DMS53 (cell line): ENCODE measurements around the gene KPNB1.

Experiments
- DNase-seq: peaks from one replicate; lab custom pipeline; 2025; lab: John Stamatoyannopoulos, UW

Gene KPNB1

DNA sequence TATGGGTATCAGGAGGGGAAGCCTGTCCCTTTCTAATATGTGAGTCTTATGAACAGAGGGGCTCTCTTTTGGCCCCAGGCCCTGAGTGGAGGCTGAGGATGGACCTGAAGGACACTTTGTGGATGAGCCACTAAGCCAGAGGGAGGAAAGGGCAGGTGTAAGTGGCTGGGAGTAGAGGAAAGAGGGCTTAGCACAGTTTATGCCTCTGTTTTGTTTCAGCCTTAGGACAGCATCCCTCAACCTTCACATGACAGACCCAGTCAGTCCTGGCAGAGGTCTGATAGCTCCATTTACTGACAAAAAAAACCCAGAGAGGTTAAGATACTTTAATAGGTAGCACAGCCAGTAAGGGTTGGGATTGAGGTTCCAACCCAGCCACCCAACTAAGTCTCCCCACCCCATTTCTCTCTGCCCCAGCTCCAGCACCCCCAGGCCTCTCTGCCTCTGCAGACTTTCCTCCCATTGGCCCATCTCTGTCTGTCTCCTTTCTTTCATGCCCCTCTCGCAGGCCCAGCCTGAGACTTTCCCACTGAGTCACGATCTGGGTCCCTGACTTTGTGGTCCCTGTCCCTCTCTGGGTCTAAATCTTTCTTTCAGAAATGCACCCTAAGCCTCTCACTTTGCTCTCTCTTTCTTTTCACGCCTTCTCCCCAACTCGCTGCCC lies 78.6 kb downstream of the KPNB1 start:
- no peak for DNase-seq

DNA sequence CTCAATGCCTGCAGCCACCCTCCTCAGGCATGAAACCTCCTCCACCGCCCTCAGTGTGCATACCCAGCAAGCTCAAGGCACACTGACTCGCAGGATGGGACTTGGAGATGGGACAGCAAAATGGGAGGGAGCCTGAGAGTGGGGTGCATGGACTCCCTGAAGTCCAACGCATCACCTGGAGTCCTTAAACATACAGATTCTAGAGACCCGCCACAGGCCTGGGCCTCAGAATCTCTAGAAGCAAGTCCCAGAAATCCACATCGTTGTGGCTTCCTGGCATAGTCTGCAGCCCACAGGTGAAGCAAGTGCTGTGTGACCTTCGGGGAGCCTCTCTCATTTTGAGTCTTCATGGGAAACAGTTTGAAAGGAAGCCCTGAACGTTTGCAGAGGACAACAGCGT lies 79.8 kb downstream of the KPNB1 start:
- no peak for DNase-seq

DNA sequence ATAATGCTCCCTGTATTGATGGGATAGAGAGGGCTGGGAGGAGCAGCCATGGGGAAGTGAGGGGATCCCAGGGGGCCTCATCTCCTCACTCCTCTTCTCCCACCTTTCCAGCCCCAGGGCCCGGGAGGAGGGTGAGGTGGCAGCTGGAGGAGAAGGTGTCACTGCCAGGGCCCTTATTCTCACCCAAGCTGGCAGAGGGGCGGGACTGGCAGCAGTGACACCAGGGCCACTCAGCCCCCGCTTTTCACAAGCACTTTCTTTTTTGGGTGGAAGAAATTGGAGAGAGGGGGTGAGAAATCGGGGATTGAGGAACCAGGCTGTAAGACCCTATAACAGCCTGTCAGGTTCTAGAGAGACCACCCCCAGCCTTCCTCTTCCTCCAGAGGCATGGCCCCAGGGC lies 81.0 kb downstream of the KPNB1 start:
- no peak for DNase-seq

DNA sequence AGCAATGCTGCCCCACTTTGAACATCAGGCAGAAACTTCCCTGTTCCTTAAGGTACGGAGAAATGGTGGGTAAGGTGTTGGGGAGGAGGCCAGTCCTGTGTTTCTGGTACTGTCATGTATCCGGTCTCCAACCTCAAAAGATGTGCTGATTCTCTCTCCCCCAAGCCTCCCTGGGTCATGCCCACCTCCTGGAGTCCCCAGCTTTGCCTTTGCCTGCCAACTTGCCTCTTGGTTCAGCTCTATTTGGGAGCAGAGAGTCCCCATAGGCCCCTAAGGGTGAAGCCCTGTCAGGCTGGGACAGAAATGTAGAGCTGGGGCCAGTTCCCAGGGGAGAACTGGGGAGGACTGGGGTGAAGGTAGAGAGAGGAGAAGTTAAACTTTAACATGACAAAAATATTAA lies 81.7 kb downstream of the KPNB1 start:
- DNase-seq, result no peak

DNA sequence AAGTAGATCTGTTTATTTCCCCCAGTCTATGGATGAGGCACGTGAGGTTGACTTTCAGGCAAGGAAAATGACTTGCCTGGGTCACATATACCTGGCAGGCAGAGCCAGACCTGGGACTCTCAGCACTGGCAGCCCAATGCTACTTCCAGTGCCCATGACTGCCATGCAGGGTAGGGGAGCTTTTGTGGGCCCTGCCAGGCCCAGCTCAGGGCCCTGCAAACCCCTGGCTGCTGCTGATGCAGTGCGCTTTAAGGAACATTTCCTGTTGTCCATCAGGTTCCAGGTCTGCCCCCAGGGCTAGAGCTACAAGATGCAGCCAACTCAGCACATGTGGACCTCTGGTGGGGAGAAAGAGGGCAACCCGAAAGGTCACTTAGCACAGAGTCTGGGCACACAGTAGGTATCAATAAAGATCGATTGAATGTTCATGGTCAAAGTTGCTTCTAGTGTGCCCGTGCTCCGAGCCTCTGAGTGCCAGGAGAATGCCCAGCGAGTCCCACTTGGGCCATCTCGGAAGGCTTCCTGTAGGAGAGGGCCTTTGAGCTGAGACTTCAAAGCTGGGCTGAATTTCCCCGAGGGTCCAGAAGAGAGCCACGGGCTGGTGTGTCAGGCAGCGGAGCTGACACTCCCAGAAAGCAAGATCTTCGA lies 82.8 kb downstream of the KPNB1 start:
- DNase-seq, result no peak

DNA sequence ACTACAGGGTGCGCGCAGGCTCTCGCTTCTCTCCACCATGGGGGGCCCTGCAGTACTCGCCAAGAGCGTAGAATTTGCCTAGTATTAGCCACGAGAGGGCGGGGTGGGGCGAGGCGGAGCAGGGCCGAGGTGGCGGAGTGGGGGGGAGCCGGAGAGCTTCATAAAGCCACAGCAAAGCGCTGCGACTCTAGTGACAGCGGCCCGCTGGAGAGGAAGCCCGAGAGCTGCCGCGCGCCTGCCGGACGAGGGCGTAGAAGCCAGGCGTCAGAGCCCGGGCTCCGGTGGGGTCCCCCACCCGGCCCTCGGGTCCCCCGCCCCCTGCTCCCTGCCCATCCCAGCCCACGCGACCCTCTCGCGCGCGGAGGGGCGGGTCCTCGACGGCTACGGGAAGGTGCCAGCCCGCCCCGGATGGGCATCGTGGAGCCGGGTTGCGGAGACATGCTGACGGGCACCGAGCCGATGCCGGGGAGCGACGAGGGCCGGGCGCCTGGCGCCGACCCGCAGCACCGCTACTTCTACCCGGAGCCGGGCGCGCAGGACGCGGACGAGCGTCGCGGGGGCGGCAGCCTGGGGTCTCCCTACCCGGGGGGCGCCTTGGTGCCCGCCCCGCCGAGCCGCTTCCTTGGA lies 83.4 kb downstream of the KPNB1 start, which contains the start of gene TBX21:
TSS of gene TBX21 (plus strand) at position 190 of the 627 bp plus-strand sequence. CDS start at position 409, 219 bp downstream.
- peak; percentile 87 for DNase-seq

DNA sequence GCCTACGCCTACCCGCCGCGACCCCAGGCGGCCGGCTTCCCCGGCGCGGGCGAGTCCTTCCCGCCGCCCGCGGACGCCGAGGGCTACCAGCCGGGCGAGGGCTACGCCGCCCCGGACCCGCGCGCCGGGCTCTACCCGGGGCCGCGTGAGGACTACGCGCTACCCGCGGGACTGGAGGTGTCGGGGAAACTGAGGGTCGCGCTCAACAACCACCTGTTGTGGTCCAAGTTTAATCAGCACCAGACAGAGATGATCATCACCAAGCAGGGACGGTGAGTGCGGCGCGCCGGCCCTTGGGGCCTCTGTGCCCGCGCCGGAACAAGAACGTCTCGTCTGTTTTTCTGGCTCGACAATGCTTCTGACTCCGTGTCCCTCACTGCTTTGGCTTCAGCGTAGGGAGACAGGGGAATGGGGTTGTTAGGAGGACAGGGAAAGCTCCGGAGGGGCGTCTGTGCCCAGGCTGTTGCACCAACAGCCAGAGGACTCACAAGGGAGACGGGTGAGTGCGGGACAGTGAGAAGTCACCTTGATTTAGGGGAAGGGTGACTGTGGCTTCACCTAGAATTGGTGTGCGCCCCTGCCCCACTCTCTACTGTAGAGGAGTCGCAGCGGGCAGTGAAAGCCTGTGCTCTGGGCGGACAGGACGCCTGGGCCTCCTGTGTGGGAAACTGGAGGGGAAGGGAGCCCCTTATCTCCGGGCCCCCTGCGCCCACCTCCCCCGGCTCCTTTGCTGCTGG lies 84.1 kb downstream of the KPNB1 start:
- DNase-seq, result peak; percentile 58

DNA sequence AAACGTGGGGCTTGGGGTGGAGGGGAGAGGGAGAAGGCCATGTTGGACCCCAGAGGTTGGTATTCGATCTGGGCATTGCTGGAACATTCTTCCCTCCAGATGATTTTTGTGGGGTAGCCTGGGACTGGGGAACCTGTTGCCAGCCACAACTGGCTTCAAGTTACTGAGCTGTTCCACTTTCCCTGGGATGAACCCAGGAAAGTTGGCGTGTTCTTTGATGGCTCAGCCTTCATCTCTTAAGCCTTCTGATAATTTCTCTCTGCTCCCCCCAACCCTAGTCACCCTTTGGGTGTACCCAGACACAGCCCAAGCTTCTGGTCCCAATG lies 85.4 kb downstream of the KPNB1 start:
- DNase-seq, result no peak
